ENCODE data around the gene PTGS1.

- TF ChIP-seq CTCF (IDR thresholded peaks at IDR 0.05) (no peak), RNF2 (IDR thresholded peaks at IDR 0.05; ENCODE audit: borderline replicate concordance, low read depth) (no peak), POLR2A (IDR thresholded peaks at IDR 0.05; ENCODE audit: low read length) (no peak), RFX5 (IDR thresholded peaks at IDR 0.05) (no peak), JUN (IDR thresholded peaks at IDR 0.05) (no peak)
These were observed 4.1 kb downstream of the PTGS1 start for GRCh38 chr9:122374885-122375420.
